NCI-H2081 treated with DMSO at 0.1 percent for 48 hours (cell line): ENCODE data around the gene RELN.

Experiments
- DNase-seq: peaks from one replicate; lab custom pipeline; 2025; lab: John Stamatoyannopoulos, UW

The RELN gene

GRCh38 chr7:103893350-103893749 lies 96.1 kb downstream of the RELN start:
- DNase-seq = no peak

- no peak for DNase-seq
These were observed 100.0 kb downstream of the RELN start for GRCh38 chr7:103889451-103889850.

GRCh38 chr7:103888603-103889153 lies 100.8 kb downstream of the RELN start:
- no peak for DNase-seq

- no peak for DNase-seq
These were observed 101.4 kb downstream of the RELN start for GRCh38 chr7:103887853-103888602.

GRCh38 chr7:103887050-103887449 lies 102.4 kb downstream of the RELN start:
- DNase-seq = no peak

- DNase-seq = no peak
These were observed 109.4 kb downstream of the RELN start for GRCh38 chr7:103879928-103880600.

GRCh38 chr7:103879411-103879810 lies 110.0 kb downstream of the RELN start:
- DNase-seq = no peak

GRCh38 chr7:103877565-103877964 lies 111.9 kb downstream of the RELN start:
- no peak for DNase-seq

- DNase-seq = no peak
These were observed 113.7 kb downstream of the RELN start for GRCh38 chr7:103875718-103876117.

- no peak for DNase-seq
These were observed 118.0 kb downstream of the RELN start for GRCh38 chr7:103871473-103871872.

GRCh38 chr7:103870664-103871063 lies 118.8 kb downstream of the RELN start:
- no peak for DNase-seq

- no peak for DNase-seq
These were observed 121.6 kb downstream of the RELN start for GRCh38 chr7:103867874-103868273.

- DNase-seq = peak; percentile 94
These were observed 122.5 kb downstream of the RELN start for GRCh38 chr7:103866919-103867318.

GRCh38 chr7:103865442-103865841 lies 124.0 kb downstream of the RELN start:
- no peak for DNase-seq

- DNase-seq = no peak
These were observed 127.0 kb downstream of the RELN start for GRCh38 chr7:103862302-103863035.

GRCh38 chr7:103859709-103860108 lies 129.7 kb downstream of the RELN start:
- no peak for DNase-seq

GRCh38 chr7:103857435-103857834 lies 132.0 kb downstream of the RELN start:
- peak; percentile 62 for DNase-seq

GRCh38 chr7:103856929-103857328 lies 132.5 kb downstream of the RELN start:
- DNase-seq = no peak

GRCh38 chr7:103855671-103856070 lies 133.8 kb downstream of the RELN start:
- DNase-seq = no peak

GRCh38 chr7:103854611-103855010 lies 134.8 kb downstream of the RELN start:
- DNase-seq = no peak

GRCh38 chr7:103851357-103851756 lies 138.1 kb downstream of the RELN start:
- no peak for DNase-seq

GRCh38 chr7:103843689-103844480 lies 145.6 kb downstream of the RELN start:
- no peak for DNase-seq
